HEK293T (cell line): Measurements from ENCODE around the gene SAMD14.

ENCODE experiments used
- ARNT ChIP-seq: fragments of 450-650 bp; IDR thresholded peaks from 2 replicates; pipeline ENCODE4 v1.6.1; 2017; ENCODE audit warnings: mild to moderate bottlenecking
- BHLHE40 ChIP-seq: fragments of 450-650 bp; IDR thresholded peaks from 2 replicates; pipeline ENCODE4 v1.6.1; 2016; ENCODE audit warnings: mild to moderate bottlenecking, moderate library complexity, borderline replicate concordance
- ELF4 ChIP-seq: fragments of 450-650 bp; IDR thresholded peaks from 2 replicates; pipeline ENCODE4 v1.6.1; 2017; ENCODE audit warnings: antibody characterized with exemption
- FOXK2 ChIP-seq: fragments of 450-650 bp; IDR thresholded peaks from 2 replicates; pipeline ENCODE4 v1.6.1; 2016; ENCODE audit warnings: mild to moderate bottlenecking
- FOXM1 ChIP-seq: fragments of 450-650 bp; IDR thresholded peaks from 2 replicates; pipeline ENCODE4 v1.6.1; 2017; ENCODE audit warnings: mild to moderate bottlenecking, borderline replicate concordance
- HDGF ChIP-seq: fragments of 450-650 bp; IDR thresholded peaks from 2 replicates; pipeline ENCODE4 v1.6.1; 2017; ENCODE audit warnings: antibody characterized with exemption, borderline replicate concordance

- no peak for TF ChIP-seq FOXK2
- TF ChIP-seq BHLHE40, result no peak
- no peak for TF ChIP-seq ARNT
- no peak for TF ChIP-seq FOXM1
- TF ChIP-seq HDGF, result no peak
- TF ChIP-seq ELF4, result no peak
Observed at GRCh38 chr17:50080096-50080480, 49.9 kb downstream of the SAMD14 start.
